CD4-positive, alpha-beta memory T cell (primary cell): ENCODE data around the gene ABCA10. TPM values are rescaled to one million over a fixed set of nuclear protein-coding genes. Genes with fewer than 3 reads are reported as not detected.

Experiments
- CTCF ChIA-PET: fragments of 350-600 bp; sonication (Branson Sonifier 250); formaldehyde crosslinking; loops from one replicate; lab custom pipeline; 2021; ENCODE audit warnings: inconsistent platforms; ENCODE audit not compliant: partially characterized antibody; lab: Charles Lee
- POLR2A ChIA-PET: fragments of 350-600 bp; sonication (Branson Sonifier 250); formaldehyde crosslinking; loops from one replicate; lab custom pipeline; 2021; ENCODE audit not compliant: partially characterized antibody; lab: Charles Lee
- DNase-seq, 5 donors: peaks; one replicate each; pipeline versions ENCODE4 v3.0.0 to v3.0.0-alpha.2; 2020 to 2022; ENCODE audit warnings: mixed read lengths in 1 of 5
- H3K27ac ChIP-seq: one replicate; pipeline ENCODE4 v1.7.0; 2013; ENCODE audit warnings: low read depth, low read length
- H3K27me3 ChIP-seq: 2 replicates; pipeline ENCODE4 v1.7.0; 2013; ENCODE audit warnings: mild to moderate bottlenecking, low read length, moderate library complexity; ENCODE audit not compliant: insufficient read depth
- H3K36me3 ChIP-seq: 2 replicates; pipeline ENCODE4 v1.7.0; 2013; ENCODE audit warnings: mild to moderate bottlenecking, low read length, moderate library complexity; ENCODE audit not compliant: insufficient read depth
- H3K4me1 ChIP-seq: 2 replicates; pipeline ENCODE4 v1.7.0; 2013; ENCODE audit warnings: mild to moderate bottlenecking, low read length, moderate library complexity; ENCODE audit not compliant: insufficient read depth
- H3K4me3 ChIP-seq, 2 donors: one replicate each; pipeline ENCODE4 v1.7.0; 2013; ENCODE audit warnings: low read length in 2 of 2, mild to moderate bottlenecking in 1 of 2
- H3K9me3 ChIP-seq, 2 donors: one replicate each; pipeline ENCODE4 v1.7.0; 2013; ENCODE audit warnings: low read length in 2 of 2, control low read depth in 1 of 2; ENCODE audit not compliant: control insufficient read depth in 1 of 2
- H3K27ac Mint-ChIP-seq, 7 donors: one replicate each; pipeline ENCODE4 v1.8.0; 2020 to 2021; ENCODE audit warnings: mixed read lengths in 7 of 7, mild to moderate bottlenecking in 6 of 7, inconsistent platforms in 3 of 7, moderate library complexity in 3 of 7
- H3K27me3 Mint-ChIP-seq, 2 donors: one replicate each; pipeline ENCODE4 v1.8.0; 2020 to 2021; ENCODE audit warnings: mixed read lengths in 2 of 2
- H3K36me3 Mint-ChIP-seq, 2 donors: one replicate each; pipeline ENCODE4 v1.8.0; 2020 to 2021; ENCODE audit warnings: mixed read lengths in 2 of 2, inconsistent platforms in 1 of 2, mild to moderate bottlenecking in 1 of 2
- H3K4me1 Mint-ChIP-seq, 4 donors: one replicate each; pipeline ENCODE4 v1.8.0; 2020 to 2021; ENCODE audit warnings: mixed read lengths in 4 of 4, mild to moderate bottlenecking in 1 of 4
- H3K4me3 Mint-ChIP-seq, 8 donors: one replicate each; pipeline ENCODE4 v1.8.0; 2020 to 2021; ENCODE audit warnings: mixed read lengths in 8 of 8, mild to moderate bottlenecking in 7 of 8, moderate library complexity in 6 of 8, inconsistent platforms in 3 of 8
- H3K9me3 Mint-ChIP-seq, 8 donors: one replicate each; pipeline ENCODE4 v1.8.0; 2020 to 2021; ENCODE audit warnings: mixed read lengths in 8 of 8, mild to moderate bottlenecking in 5 of 8, inconsistent platforms in 3 of 8, moderate library complexity in 1 of 8
- intact Hi-C: fragments of 100-400 bp; cut with micrococcal nuclease; formaldehyde crosslinking; loops from one replicate; pipeline ENCODE4 v1.15.1; 2023
- polyA plus RNA-seq, 2 donors: library from polyadenylated mRNA; unstranded; fragments of 300-500 nt; fragmentation: Illumina TruSeq; gene quantifications; one replicate each; pipeline ENCODE4 v1.2.3, GENCODE V29; 2021
- total RNA-seq, 2 experiments: library from RNA; stranded (reverse); gene quantifications; one replicate each; pipeline ENCODE4 v1.2.3, GENCODE V29; 2021

ABCA10 gene
- total and polyA plus RNA-seq, 4 experiments from 2014 or later = 2.1 to 4.6 TPM; not detected in 2

- intact Hi-C loops = loop anchor here (10.0 kb wide), 1 partner anchor 705 kb away; no protein-coding TSS in a partner anchor
- ChIA-PET CTCF (interaction anchor here (1.0 to 2.7 kb wide), 2 partner anchors 27 to 464 kb away, joined by 3 to 8 read pairs; no protein-coding TSS in a partner anchor), POLR2A (no interaction called here)
These were observed 11.3 kb upstream of the ABCA10 start for GRCh38 chr17:69239611-69240600.

GRCh38 chr17:69236946-69237345, 8.3 kb upstream of the ABCA10 start:
- Mint-ChIP-seq H3K27me3 (no peaks in the 10 kb centered on the region), H3K36me3 (peaks cover 24 to 52% of the 10 kb centered on the region in 2 donors), H3K4me1 (peaks cover 0 to 1% (median 0%) of the 10 kb centered on the region in 4 donors), H3K9me3 (peaks cover 0 to 26% (median 18%) of the 10 kb centered on the region in 8 donors), H3K27ac (no peak overlapping the region), H3K4me3 (no peak overlapping the region)
- intact Hi-C loops = no loop called here
- Histone ChIP-seq H3K27me3 (no peaks in the 10 kb centered on the region), H3K4me1 (no peaks in the 10 kb centered on the region), H3K4me3 (no peak overlapping the region), H3K9me3 (peaks cover 0 to 11% of the 10 kb centered on the region in 2 donors), H3K27ac (no peak overlapping the region), H3K36me3 (no peaks in the 10 kb centered on the region)
- POLR2A ChIA-PET = no interaction called here
- CTCF ChIA-PET = interaction anchor here (1.3 to 1.8 kb wide), 3 partner anchors 10 to 465 kb away, joined by 3 to 4 read pairs (median 4); no protein-coding TSS in a partner anchor
- DNase-seq = no peak

More at GRCh38 chr17:69239611-69240600, 11.3 kb upstream of the ABCA10 start:
- Histone ChIP-seq H3K9me3 (no peaks in the 10 kb centered on the region), H3K4me3 (no peak overlapping the region), H3K27me3 (no peaks in the 10 kb centered on the region), H3K27ac (no peak overlapping the region), H3K36me3 (no peaks in the 10 kb centered on the region), H3K4me1 (no peaks in the 10 kb centered on the region)
- no peaks in the 10 kb centered on the region for H3K27me3 Mint-ChIP-seq
- H3K4me1 Mint-ChIP-seq = peaks cover 0 to 1% (median 0%) of the 10 kb centered on the region in 4 donors
- no peak for DNase-seq
- no peak overlapping the region for H3K4me3 Mint-ChIP-seq
- H3K27ac Mint-ChIP-seq = no peak overlapping the region
- peaks cover 0 to 5% (median 2%) of the 10 kb centered on the region in 8 donors for H3K9me3 Mint-ChIP-seq
- H3K36me3 Mint-ChIP-seq = peaks cover 33 to 56% of the 10 kb centered on the region in 2 donors

DNA sequence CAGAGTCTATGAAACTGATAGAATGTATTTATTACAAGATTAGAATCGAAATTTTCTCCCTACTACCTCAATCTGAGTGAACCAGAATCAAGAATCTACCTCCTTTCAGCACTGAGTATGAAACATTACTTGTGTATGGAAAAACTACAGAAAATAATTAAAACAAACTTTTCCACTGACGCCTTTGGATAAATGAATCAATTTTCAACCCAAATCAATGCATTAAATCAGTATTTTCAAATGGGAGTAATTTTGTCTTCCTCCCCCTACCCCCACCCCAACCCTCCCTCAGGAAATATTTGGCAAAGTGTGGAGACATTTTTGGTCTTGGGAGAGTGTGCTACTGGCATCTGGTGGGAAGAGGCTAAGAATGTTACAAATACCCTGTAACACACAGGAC, 7.8 kb upstream of the ABCA10 start:
- H3K4me3 ChIP-seq = no peak overlapping the region
- no peaks in the 10 kb centered on the region for H3K4me1 ChIP-seq
- Mint-ChIP-seq H3K4me1 (peaks cover 0 to 1% (median 0%) of the 10 kb centered on the region in 4 donors), H3K27me3 (no peaks in the 10 kb centered on the region), H3K36me3 (peaks cover 20 to 47% of the 10 kb centered on the region in 2 donors), H3K9me3 (peaks cover 0 to 30% (median 20%) of the 10 kb centered on the region in 8 donors), H3K4me3 (no peak overlapping the region), H3K27ac (no peak overlapping the region)
- no peaks in the 10 kb centered on the region for H3K36me3 ChIP-seq
- DNase-seq = no peak
- peaks cover 0 to 11% of the 10 kb centered on the region in 2 donors for H3K9me3 ChIP-seq
- ChIA-PET POLR2A (no interaction called here), CTCF (interaction anchor here (1.8 kb wide), 1 partner anchor 13 kb away, joined by 6 read pairs; no protein-coding TSS in a partner anchor)
- intact Hi-C loops = no loop called here
- H3K27me3 ChIP-seq = no peaks in the 10 kb centered on the region
- H3K27ac ChIP-seq = no peak overlapping the region

- Histone ChIP-seq H3K27me3 (no peaks in the 10 kb centered on the region), H3K27ac (no peak overlapping the region), H3K9me3 (peaks cover 0 to 11% of the 10 kb centered on the region in 2 donors), H3K36me3 (no peaks in the 10 kb centered on the region), H3K4me1 (no peaks in the 10 kb centered on the region), H3K4me3 (no peak overlapping the region)
- CTCF ChIA-PET = interaction anchor here (0.7 to 1.8 kb wide), 4 partner anchors 10 to 669 kb away, joined by 3 to 6 read pairs (median 4); no protein-coding TSS in a partner anchor
- POLR2A ChIA-PET = no interaction called here
- Mint-ChIP-seq H3K27ac (peak overlapping the region in 1 of 7 donors; percentile 59), H3K4me3 (no peak overlapping the region), H3K9me3 (peaks cover 2 to 38% (median 25%) of the 10 kb centered on the region in 8 donors), H3K4me1 (peaks cover 0 to 1% (median 0%) of the 10 kb centered on the region in 4 donors), H3K27me3 (no peaks in the 10 kb centered on the region), H3K36me3 (peaks cover 13 to 37% of the 10 kb centered on the region in 2 donors)
- DNase-seq = peak; percentile 27 to 47 (median 41)
- intact Hi-C loops = no loop called here
These were observed 6.9 kb upstream of the ABCA10 start for GRCh38 chr17:69235338-69236058.

- ChIA-PET POLR2A (no interaction called here), CTCF (no interaction called here)
- Mint-ChIP-seq H3K27me3 (no peaks in the 10 kb centered on the region), H3K9me3 (peaks cover 2 to 38% (median 25%) of the 10 kb centered on the region in 8 donors), H3K36me3 (peaks cover 3 to 12% of the 10 kb centered on the region in 2 donors), H3K4me3 (no peak overlapping the region), H3K4me1 (peaks cover 0 to 1% (median 0%) of the 10 kb centered on the region in 4 donors), H3K27ac (no peak overlapping the region)
- Histone ChIP-seq H3K4me1 (no peaks in the 10 kb centered on the region), H3K36me3 (no peaks in the 10 kb centered on the region), H3K9me3 (peaks cover 0 to 11% of the 10 kb centered on the region in 2 donors), H3K27me3 (no peaks in the 10 kb centered on the region), H3K27ac (no peak overlapping the region), H3K4me3 (no peak overlapping the region)
- no peak for DNase-seq
- intact Hi-C loops = no loop called here
These were observed 4.0 kb upstream of the ABCA10 start for GRCh38 chr17:69232650-69233049.

GRCh38 chr17:69231521-69231920, 2.9 kb upstream of the ABCA10 start:
- peaks cover 0 to 11% of the 10 kb centered on the region in 2 donors for H3K9me3 ChIP-seq
- Mint-ChIP-seq H3K36me3 (peaks cover 3 to 8% of the 10 kb centered on the region in 2 donors), H3K27me3 (no peaks in the 10 kb centered on the region), H3K9me3 (peaks cover 2 to 38% (median 25%) of the 10 kb centered on the region in 8 donors), H3K4me1 (peaks cover 0 to 1% (median 0%) of the 10 kb centered on the region in 4 donors), H3K27ac (no peak overlapping the region), H3K4me3 (no peak overlapping the region)
- H3K4me1 ChIP-seq = no peaks in the 10 kb centered on the region
- intact Hi-C loops = no loop called here
- H3K4me3 ChIP-seq = no peak overlapping the region
- DNase-seq = no peak
- ChIA-PET CTCF (interaction anchor here (0.9 kb wide), 1 partner anchor 456 kb away, joined by 3 read pairs; no protein-coding TSS in a partner anchor), POLR2A (no interaction called here)
- H3K27me3 ChIP-seq = no peaks in the 10 kb centered on the region
- H3K36me3 ChIP-seq = no peaks in the 10 kb centered on the region
- H3K27ac ChIP-seq = no peak overlapping the region
